Natural killer cell (primary cell): ENCODE results near the gene GPR171. TPM values are rescaled to one million over a fixed set of nuclear protein-coding genes. Genes with fewer than 3 reads are reported as not detected.

Source experiments
- ATAC-seq, 3 donors: fragments of 150-1000 bp in 2 of 3; fragments of 200-7000 bp in 1 of 3; cut with Tn5 transposase; 1 replicate in 1 of 3; 2 replicates in 2 of 3; pipeline ENCODE4 v1.10.0; 2021; ENCODE audit warnings: mild to moderate bottlenecking in 2 of 3, moderate library complexity in 2 of 3
- DNase-seq, 2 donors: peaks; one replicate each; pipeline versions ENCODE4 v3.0.0 to v3.0.0-alpha.2; 2013 to 2021; ENCODE audit warnings: mixed read lengths in 1 of 2
- H3K27ac ChIP-seq: one replicate; pipeline ENCODE4 v1.5.1; 2013; ENCODE audit warnings: mild to moderate bottlenecking, low read length
- H3K27me3 ChIP-seq: one replicate; pipeline ENCODE4 v1.6.1; 2013; ENCODE audit warnings: low read length; ENCODE audit not compliant: control insufficient read depth, insufficient read depth
- H3K36me3 ChIP-seq: one replicate; pipeline ENCODE4 v1.6.1; 2013; ENCODE audit warnings: low read length; ENCODE audit not compliant: control insufficient read depth, insufficient read depth
- H3K4me1 ChIP-seq: one replicate; pipeline ENCODE4 v1.6.1; 2013; ENCODE audit warnings: low read length; ENCODE audit not compliant: control insufficient read depth, insufficient read depth
- H3K4me3 ChIP-seq: one replicate; pipeline ENCODE4 v1.5.1; 2013; ENCODE audit warnings: low read length
- H3K9me3 ChIP-seq: one replicate; pipeline ENCODE4 v1.6.1; 2013; ENCODE audit warnings: low read length; ENCODE audit not compliant: control insufficient read depth, insufficient read depth
- H3K27ac Mint-ChIP-seq, 2 donors: one replicate each; pipeline ENCODE4 v1.8.0; 2022; ENCODE audit warnings: mild to moderate bottlenecking in 2 of 2, mixed read lengths in 2 of 2, moderate library complexity in 1 of 2
- H3K27me3 Mint-ChIP-seq, 2 donors: one replicate each; pipeline ENCODE4 v1.8.0; 2022; ENCODE audit warnings: low read depth in 2 of 2, mixed read lengths in 2 of 2
- H3K36me3 Mint-ChIP-seq: one replicate; pipeline ENCODE4 v1.8.0; 2022; ENCODE audit warnings: mixed read lengths
- H3K4me1 Mint-ChIP-seq, 2 donors: one replicate each; pipeline ENCODE4 v1.8.0; 2022; ENCODE audit warnings: mixed read lengths in 2 of 2
- H3K4me3 Mint-ChIP-seq: one replicate; pipeline ENCODE4 v1.8.0; 2022; ENCODE audit warnings: mild to moderate bottlenecking, moderate library complexity, mixed read lengths
- H3K9me3 Mint-ChIP-seq, 2 donors: one replicate each; pipeline ENCODE4 v1.8.0; 2022; ENCODE audit warnings: mixed read lengths in 2 of 2
- CTCF ChIP-seq: fragments of 200-600 bp; IDR thresholded peaks from one replicate; pipeline ENCODE4 v1.8.0; 2022; ENCODE audit warnings: antibody characterized with exemption
- WGBS: methylation state at CpG from one replicate; pipeline ENCODE4 v1.1.7; 2013; ENCODE audit warnings: missing lambda C conversion rate; ENCODE audit not compliant: insufficient coverage; 5-methylcytosine and 5-hydroxymethylcytosine counted together
- intact Hi-C: fragments of 100-400 bp; cut with micrococcal nuclease; formaldehyde crosslinking; loops from one replicate; pipeline ENCODE4 v1.14.2; 2022
- total RNA-seq, 4 donors: library from RNA; stranded (reverse); fragments of 120-200 nt in 1 of 4; gene quantifications; one replicate each; pipeline versions ENCODE4 v1.2.3 to v1.2.4, GENCODE V29; 2013 to 2022

GPR171 gene
- total RNA-seq, 3 donors from 2014 or later (not counting 1 experiment from before 2014, with no cell fraction given), result 3.4 to 9.0 (median 8.2) TPM

- Histone ChIP-seq H3K27me3 (no peaks in the 10 kb centered on the region), H3K4me1 (no peaks in the 10 kb centered on the region), H3K27ac (no peak overlapping the region), H3K9me3 (no peaks in the 10 kb centered on the region), H3K4me3 (no peak overlapping the region), H3K36me3 (no peaks in the 10 kb centered on the region)
- DNase-seq (no peak), ATAC-seq (no peak)
- no peaks in the 10 kb centered on the region for H3K4me1 Mint-ChIP-seq
- no peak overlapping the region for H3K27ac Mint-ChIP-seq
- WGBS, result no CpG with 5 or more reads among the region's 1 CpG
- intact Hi-C loops, result no loop called here
- TF ChIP-seq CTCF, result no peak
- peaks cover 8% of the 10 kb centered on the region for H3K36me3 Mint-ChIP-seq
- peaks cover 0 to 2% of the 10 kb centered on the region in 2 donors for H3K27me3 Mint-ChIP-seq
- H3K9me3 Mint-ChIP-seq, result peaks cover 0 to 3% of the 10 kb centered on the region in 2 donors
- H3K4me3 Mint-ChIP-seq, result no peak overlapping the region
These were observed 15.1 kb upstream of the GPR171 start for GRCh38 chr3:151218136-151218535.

- H3K9me3 ChIP-seq, result no peaks in the 10 kb centered on the region
- intact Hi-C loops, result no loop called here
- H3K4me1 ChIP-seq, result no peaks in the 10 kb centered on the region
- Mint-ChIP-seq H3K4me1 (no peaks in the 10 kb centered on the region), H3K27me3 (peaks cover 0 to 2% of the 10 kb centered on the region in 2 donors), H3K27ac (no peak overlapping the region), H3K4me3 (no peak overlapping the region), H3K9me3 (no peaks in the 10 kb centered on the region), H3K36me3 (peaks cover 8% of the 10 kb centered on the region)
- no peak overlapping the region for H3K27ac ChIP-seq
- H3K27me3 ChIP-seq, result no peaks in the 10 kb centered on the region
- WGBS, result 96% methylated on average over 2 of the region's 3 CpGs
- TF ChIP-seq CTCF, result no peak
- H3K36me3 ChIP-seq, result no peaks in the 10 kb centered on the region
- ATAC-seq (no peak), DNase-seq (no peak)
- H3K4me3 ChIP-seq, result no peak overlapping the region
These were observed 13.9 kb upstream of the GPR171 start for GRCh38 chr3:151216641-151217607.

- no peak overlapping the region for H3K27ac Mint-ChIP-seq
- DNase-seq (no peak), ATAC-seq (no peak)
- no peaks in the 10 kb centered on the region for H3K9me3 Mint-ChIP-seq
- no peak overlapping the region for H3K4me3 ChIP-seq
- peaks cover 4% of the 10 kb centered on the region for H3K4me1 ChIP-seq
- peaks cover 0 to 2% of the 10 kb centered on the region in 2 donors for H3K27me3 Mint-ChIP-seq
- intact Hi-C loops, result no loop called here
- no peaks in the 10 kb centered on the region for H3K36me3 Mint-ChIP-seq
- H3K4me1 Mint-ChIP-seq, result peaks cover 13 to 17% of the 10 kb centered on the region in 2 donors
- no peaks in the 10 kb centered on the region for H3K36me3 ChIP-seq
- no peaks in the 10 kb centered on the region for H3K27me3 ChIP-seq
- H3K9me3 ChIP-seq, result no peaks in the 10 kb centered on the region
- no CpG with 5 or more reads among the region's 1 CpG for WGBS
- no peak overlapping the region for H3K4me3 Mint-ChIP-seq
- H3K27ac ChIP-seq, result no peak overlapping the region
- no peak for TF ChIP-seq CTCF
These were observed 11.4 kb upstream of the GPR171 start for GRCh38 chr3:151214459-151214858.
